ENCODE data around the gene SPZ1.

SPZ1 gene

GRCh38 chr5:80315244-80315643 is 4.6 kb upstream of the SPZ1 start:
- no peak overlapping the region for H2AFZ ChIP-seq (ENCODE audit: low read depth, low read length)
- H3K4me1 ChIP-seq (ENCODE audit: insufficient read depth, low read length): no peaks in the 10 kb centered on the region
- H4K20me1 ChIP-seq (ENCODE audit: insufficient read depth, low read length): no peaks in the 10 kb centered on the region
- H3K79me2 ChIP-seq (ENCODE audit: insufficient read depth, low read length): no peaks in the 10 kb centered on the region
- no peaks in the 10 kb centered on the region for H3K27me3 ChIP-seq (ENCODE audit: insufficient read depth, low read length, poor library complexity)
- no peaks in the 10 kb centered on the region for H3K36me3 ChIP-seq (ENCODE audit: insufficient read depth, low read length)
- H3K4me3 ChIP-seq (ENCODE audit: low read depth in 1 of 2, low read length in 2 of 2): no peak overlapping the region
- no peak for TF ChIP-seq EZH2 (IDR thresholded peaks at IDR 0.05; ENCODE audit: borderline replicate concordance, low read depth, low read length, severe bottlenecking)
- no peak for TF ChIP-seq CTCF (IDR thresholded peaks at IDR 0.05; ENCODE audit: borderline replicate concordance, extremely low read depth, low read length, poor library complexity, severe bottlenecking)
- no peak overlapping the region for H3K9ac ChIP-seq (ENCODE audit: low read depth, low read length)
- ATAC-seq (ENCODE audit: insufficient read depth, low read depth) (no peak), DNase-seq (no peak)
- no peak overlapping the region for H3K27ac ChIP-seq (ENCODE audit: low read length)
- H3K9me3 ChIP-seq (ENCODE audit: insufficient read depth, low read length, severe bottlenecking): no peaks in the 10 kb centered on the region
- H3K4me2 ChIP-seq (ENCODE audit: insufficient read depth, low read length): no peak overlapping the region

- H3K9ac ChIP-seq (ENCODE audit: low read depth, low read length): no peak overlapping the region
- H3K4me2 ChIP-seq (ENCODE audit: insufficient read depth, low read length): no peak overlapping the region
- no peaks in the 10 kb centered on the region for H4K20me1 ChIP-seq (ENCODE audit: insufficient read depth, low read length)
- H3K36me3 ChIP-seq (ENCODE audit: insufficient read depth, low read length): no peaks in the 10 kb centered on the region
- H3K4me3 ChIP-seq (ENCODE audit: low read depth in 1 of 2, low read length in 2 of 2): no peak overlapping the region
- DNase-seq: no peak
- ATAC-seq (ENCODE audit: insufficient read depth, low read depth): no peak
- H3K9me3 ChIP-seq (ENCODE audit: insufficient read depth, low read length, severe bottlenecking): no peaks in the 10 kb centered on the region
- no peak overlapping the region for H2AFZ ChIP-seq (ENCODE audit: low read depth, low read length)
- H3K27me3 ChIP-seq (ENCODE audit: insufficient read depth, low read length, poor library complexity): peaks cover 3% of the 10 kb centered on the region
- H3K79me2 ChIP-seq (ENCODE audit: insufficient read depth, low read length): no peaks in the 10 kb centered on the region
- no peaks in the 10 kb centered on the region for H3K4me1 ChIP-seq (ENCODE audit: insufficient read depth, low read length)
- TF ChIP-seq CTCF (IDR thresholded peaks at IDR 0.05; ENCODE audit: borderline replicate concordance, extremely low read depth, low read length, poor library complexity, severe bottlenecking) (no peak), EZH2 (IDR thresholded peaks at IDR 0.05; ENCODE audit: borderline replicate concordance, low read depth, low read length, severe bottlenecking) (no peak)
- no peak overlapping the region for H3K27ac ChIP-seq (ENCODE audit: low read length)
Measured at GRCh38 chr5:80318212-80318611, 1.6 kb upstream of the SPZ1 start.

- TF ChIP-seq CTCF (IDR thresholded peaks at IDR 0.05; ENCODE audit: borderline replicate concordance, extremely low read depth, low read length, poor library complexity, severe bottlenecking) (no peak), EZH2 (IDR thresholded peaks at IDR 0.05; ENCODE audit: borderline replicate concordance, low read depth, low read length, severe bottlenecking) (no peak)
- Histone ChIP-seq H3K4me3 (ENCODE audit: low read depth in 1 of 2, low read length in 2 of 2) (no peak overlapping the region), H3K36me3 (ENCODE audit: insufficient read depth, low read length) (no peaks in the 10 kb centered on the region), H3K27me3 (ENCODE audit: insufficient read depth, low read length, poor library complexity) (peaks cover 3% of the 10 kb centered on the region), H2AFZ (ENCODE audit: low read depth, low read length) (no peak overlapping the region), H3K4me1 (ENCODE audit: insufficient read depth, low read length) (no peaks in the 10 kb centered on the region), H3K27ac (ENCODE audit: low read length) (no peak overlapping the region), H4K20me1 (ENCODE audit: insufficient read depth, low read length) (no peaks in the 10 kb centered on the region), H3K79me2 (ENCODE audit: insufficient read depth, low read length) (no peaks in the 10 kb centered on the region), H3K9me3 (ENCODE audit: insufficient read depth, low read length, severe bottlenecking) (no peaks in the 10 kb centered on the region), H3K4me2 (ENCODE audit: insufficient read depth, low read length) (no peak overlapping the region), H3K9ac (ENCODE audit: low read depth, low read length) (no peak overlapping the region)
- DNase-seq (no peak), ATAC-seq (ENCODE audit: insufficient read depth, low read depth) (no peak)
Measured at GRCh38 chr5:80324912-80325311, 5.1 kb downstream of the SPZ1 start.

- Histone ChIP-seq H2AFZ (ENCODE audit: low read depth, low read length) (no peak overlapping the region), H3K4me2 (ENCODE audit: insufficient read depth, low read length) (no peak overlapping the region), H4K20me1 (ENCODE audit: insufficient read depth, low read length) (no peaks in the 10 kb centered on the region), H3K27ac (ENCODE audit: low read length) (no peak overlapping the region), H3K9ac (ENCODE audit: low read depth, low read length) (no peak overlapping the region), H3K9me3 (ENCODE audit: insufficient read depth, low read length, severe bottlenecking) (no peaks in the 10 kb centered on the region), H3K4me1 (ENCODE audit: insufficient read depth, low read length) (no peaks in the 10 kb centered on the region), H3K79me2 (ENCODE audit: insufficient read depth, low read length) (no peaks in the 10 kb centered on the region), H3K36me3 (ENCODE audit: insufficient read depth, low read length) (no peaks in the 10 kb centered on the region), H3K4me3 (ENCODE audit: low read depth in 1 of 2, low read length in 2 of 2) (no peak overlapping the region), H3K27me3 (ENCODE audit: insufficient read depth, low read length, poor library complexity) (no peaks in the 10 kb centered on the region)
- ATAC-seq (ENCODE audit: insufficient read depth, low read depth) (no peak), DNase-seq (no peak)
- TF ChIP-seq EZH2 (IDR thresholded peaks at IDR 0.05; ENCODE audit: borderline replicate concordance, low read depth, low read length, severe bottlenecking) (no peak), CTCF (IDR thresholded peaks at IDR 0.05; ENCODE audit: borderline replicate concordance, extremely low read depth, low read length, poor library complexity, severe bottlenecking) (no peak)
Measured at GRCh38 chr5:80326468-80326867, 6.7 kb downstream of the SPZ1 start.
